Upper lobe of right lung (tissue), 1 donor: ENCODE results near the gene KRTAP5-10. TPM values are rescaled to one million over a fixed set of nuclear protein-coding genes. Genes with fewer than 3 reads are reported as not detected.
"Not testable (repeated sequence)": the region's sequence is repeated elsewhere in the genome, so short reads cannot be mapped to it uniquely, and the experiment has no call there.

Source experiments
- ATAC-seq: fragments of 200-7000 bp; cut with Tn5 transposase; one replicate; pipeline ENCODE4 v1.9.1; 2020; ENCODE audit warnings: mild to moderate bottlenecking, moderate library complexity
- DNase-seq: peaks from one replicate; pipeline ENCODE4 v3.0.0-alpha.2; 2020
- H3K27ac ChIP-seq: fragments of 200-600 bp; one replicate; pipeline ENCODE4 v1.8.0; 2022
- H3K27me3 ChIP-seq: fragments of 200-600 bp; one replicate; pipeline ENCODE4 v1.8.0; 2022; ENCODE audit warnings: mild to moderate bottlenecking
- H3K36me3 ChIP-seq: fragments of 200-600 bp; one replicate; pipeline ENCODE4 v1.8.0; 2022
- H3K4me1 ChIP-seq: fragments of 200-600 bp; one replicate; pipeline ENCODE4 v1.8.0; 2022
- H3K4me3 ChIP-seq: fragments of 200-600 bp; one replicate; pipeline ENCODE4 v1.8.0; 2022; ENCODE audit warnings: mild to moderate bottlenecking
- H3K9me3 ChIP-seq: fragments of 200-600 bp; one replicate; pipeline ENCODE4 v1.8.0; 2022
- CTCF ChIP-seq: fragments of 200-600 bp; IDR thresholded peaks from one replicate; pipeline ENCODE4 v1.8.0; 2022; ENCODE audit warnings: antibody characterized with exemption
- intact Hi-C: fragments of 100-400 bp; cut with DNase I; formaldehyde crosslinking; loops from one replicate; pipeline ENCODE4 v1.11.0; 2022
- long read RNA-seq: library from polyadenylated mRNA; unstranded; transcript quantifications from one replicate; pipeline ENCODE4 v2.0.0, GENCODE V29; 2021
- total RNA-seq: library from RNA; stranded (reverse); fragmentation: NEBNext Ultra II Directional; extraction: Animal tissue kit (Norgen Biotek cat#: 25700); gene quantifications from one replicate; pipeline ENCODE4 v1.2.1, GENCODE V29; 2021
- donor health status: DM: no; HTN: yes; CAD: no; lungs with severe emphysema.

The KRTAP5-10 gene
- not detected for total RNA-seq
- long read RNA-seq, partial matches to known transcripts, result 0 of 1 reads
- long read RNA-seq, other reads (novel, unspliced or antisense), result 1 of 1 reads

- no peak within 1 kb of the TSS for H3K4me3 ChIP-seq
- H3K36me3 ChIP-seq, result no peaks in the 10 kb centered on the region
- DNase-seq (no peak), ATAC-seq (no peak)
- H3K27me3 ChIP-seq, result peaks cover 4% of the 10 kb centered on the region
- no peak for TF ChIP-seq CTCF
- H3K9me3 ChIP-seq, result no peaks in the 10 kb centered on the region
- H3K27ac ChIP-seq, result no peak within 1 kb of the TSS
- intact Hi-C loops, result no loop called here
- H3K4me1 ChIP-seq, result no peaks in the 10 kb centered on the region
Observed at GRCh38 chr11:71565263-71565662, at the start of gene KRTAP5-10. KRTAP5-10 (plus strand) TSS chr11:71565563; CDS start chr11:71565588, 25 bp downstream.

- H3K36me3 ChIP-seq, result no peaks in the 10 kb centered on the region
- H3K4me3 ChIP-seq, result no peak overlapping the region
- no peaks in the 10 kb centered on the region for H3K27me3 ChIP-seq
- DNase-seq (peak; percentile 53), ATAC-seq (no peak)
- H3K27ac ChIP-seq, result no peak overlapping the region
- H3K4me1 ChIP-seq, result no peaks in the 10 kb centered on the region
- H3K9me3 ChIP-seq, result no peaks in the 10 kb centered on the region
- intact Hi-C loops, result no loop called here
- TF ChIP-seq CTCF, result no peak
Observed at GRCh38 chr11:71518506-71519471, 46.6 kb upstream of the KRTAP5-10 start.

- no peak for TF ChIP-seq CTCF
- H3K27ac ChIP-seq, result no peak overlapping the region
Observed at GRCh38 chr11:71519546-71519945, 45.8 kb upstream of the KRTAP5-10 start.

GRCh38 chr11:71525188-71525937, 40.0 kb upstream of the KRTAP5-10 start:
- no peak overlapping the region for H3K4me3 ChIP-seq
- no peaks in the 10 kb centered on the region for H3K27me3 ChIP-seq
- H3K27ac ChIP-seq, result no peak overlapping the region
- intact Hi-C loops, result no loop called here
- ATAC-seq (no peak), DNase-seq (peak; percentile 17)
- no peaks in the 10 kb centered on the region for H3K36me3 ChIP-seq
- H3K4me1 ChIP-seq, result no peaks in the 10 kb centered on the region
- no peak for TF ChIP-seq CTCF
- H3K9me3 ChIP-seq, result no peaks in the 10 kb centered on the region

More at GRCh38 chr11:71519546-71519945, 45.8 kb upstream of the KRTAP5-10 start:
- intact Hi-C loops, result no loop called here
- H3K27me3 ChIP-seq, result no peaks in the 10 kb centered on the region
- no peaks in the 10 kb centered on the region for H3K36me3 ChIP-seq
- no peaks in the 10 kb centered on the region for H3K9me3 ChIP-seq
- DNase-seq (no peak), ATAC-seq (no peak)
- no peak overlapping the region for H3K4me3 ChIP-seq
- H3K4me1 ChIP-seq, result no peaks in the 10 kb centered on the region

- ATAC-seq (no peak), DNase-seq (peak; percentile 28)
- no peak for TF ChIP-seq CTCF
- Histone ChIP-seq H3K27me3 (no peaks in the 10 kb centered on the region), H3K4me1 (no peaks in the 10 kb centered on the region), H3K4me3 (no peak overlapping the region), H3K9me3 (no peaks in the 10 kb centered on the region), H3K36me3 (no peaks in the 10 kb centered on the region), H3K27ac (no peak overlapping the region)
- intact Hi-C loops, result no loop called here
Observed at GRCh38 chr11:71525938-71526495, 39.3 kb upstream of the KRTAP5-10 start.

- ATAC-seq, intact Hi-C loops: not testable (repeated sequence)
- peak; percentile 19 for DNase-seq
Observed at GRCh38 chr11:71526796-71527575, 38.4 kb upstream of the KRTAP5-10 start, which contains the start of gene KRTAP5-7. KRTAP5-7 (plus strand) TSS chr11:71527267; CDS start chr11:71527301, 34 bp downstream.

More at GRCh38 chr11:71526796-71527575, 38.4 kb upstream of the KRTAP5-10 start, which contains the start of gene KRTAP5-7:
- not testable (repeated sequence) for H3K9me3 ChIP-seq, H3K27ac ChIP-seq, H3K4me3 ChIP-seq, H3K36me3 ChIP-seq, H3K4me1 ChIP-seq, H3K27me3 ChIP-seq
